ENCODE results near the gene PCDH9.

Gene PCDH9

GRCh38 chr13:67128136-67128535 is 102.0 kb downstream of the PCDH9 start:
- no peak for DNase-seq (ENCODE audit: low read depth in 1 of 2, low spot score in 1 of 2)
- no peak overlapping the region for H3K27ac ChIP-seq (replicated peaks)
- TF ChIP-seq, protein P1, sequence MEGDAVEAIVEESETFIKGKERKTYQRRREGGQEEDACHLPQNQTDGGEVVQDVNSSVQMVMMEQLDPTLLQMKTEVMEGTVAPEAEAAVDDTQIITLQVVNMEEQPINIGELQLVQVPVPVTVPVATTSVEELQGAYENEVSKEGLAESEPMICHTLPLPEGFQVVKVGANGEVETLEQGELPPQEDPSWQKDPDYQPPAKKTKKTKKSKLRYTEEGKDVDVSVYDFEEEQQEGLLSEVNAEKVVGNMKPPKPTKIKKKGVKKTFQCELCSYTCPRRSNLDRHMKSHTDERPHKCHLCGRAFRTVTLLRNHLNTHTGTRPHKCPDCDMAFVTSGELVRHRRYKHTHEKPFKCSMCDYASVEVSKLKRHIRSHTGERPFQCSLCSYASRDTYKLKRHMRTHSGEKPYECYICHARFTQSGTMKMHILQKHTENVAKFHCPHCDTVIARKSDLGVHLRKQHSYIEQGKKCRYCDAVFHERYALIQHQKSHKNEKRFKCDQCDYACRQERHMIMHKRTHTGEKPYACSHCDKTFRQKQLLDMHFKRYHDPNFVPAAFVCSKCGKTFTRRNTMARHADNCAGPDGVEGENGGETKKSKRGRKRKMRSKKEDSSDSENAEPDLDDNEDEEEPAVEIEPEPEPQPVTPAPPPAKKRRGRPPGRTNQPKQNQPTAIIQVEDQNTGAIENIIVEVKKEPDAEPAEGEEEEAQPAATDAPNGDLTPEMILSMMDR (IDR thresholded peaks at IDR 0.05; ENCODE audit: insufficient read depth, low read length) = no peak
- TF ChIP-seq GABPA (IDR thresholded peaks at IDR 0.05; ENCODE audit: low read depth) = no peak
- no peak overlapping the region for H3K4me3 ChIP-seq (replicated peaks; ENCODE audit: insufficient read depth, low read length)
- no peaks in the 10 kb centered on the region for H3K27me3 ChIP-seq (ENCODE audit: insufficient read depth, poor library complexity, severe bottlenecking)

DNA sequence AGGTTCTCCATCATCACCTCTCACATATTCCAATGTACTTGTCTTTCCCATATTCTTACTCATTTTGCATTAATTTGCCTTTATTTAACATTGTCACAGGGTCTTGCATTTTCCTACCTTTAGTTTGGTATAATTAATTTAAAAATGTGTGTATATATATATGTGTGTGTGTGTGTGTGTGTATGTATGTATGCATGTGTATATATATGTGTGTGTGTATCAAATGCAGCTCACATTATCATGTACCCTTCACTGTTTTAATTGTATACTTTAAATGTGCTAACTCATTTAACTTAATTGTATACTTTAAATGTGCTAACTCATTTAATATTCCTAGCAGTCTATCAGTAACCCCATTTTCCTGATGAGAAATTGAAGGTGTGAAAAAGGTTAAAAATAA is 104.5 kb downstream of the PCDH9 start:
- Histone ChIP-seq H3K4me3 (replicated peaks; ENCODE audit: insufficient read depth, low read length) (no peak overlapping the region), H3K27ac (replicated peaks) (no peak overlapping the region), H3K27me3 (ENCODE audit: insufficient read depth, poor library complexity, severe bottlenecking) (no peaks in the 10 kb centered on the region)
- TF ChIP-seq POLR2AphosphoS5 (IDR thresholded peaks at IDR 0.05; ENCODE audit: low read depth) (no peak), GABPA (IDR thresholded peaks at IDR 0.05; ENCODE audit: low read depth) (no peak), SPI1 (IDR thresholded peaks at IDR 0.05; ENCODE audit: borderline replicate concordance, low read depth) (no peak)
- TF ChIP-seq, protein P1 (IDR thresholded peaks at IDR 0.05; ENCODE audit: insufficient read depth, low read length) = no peak
- TF ChIP-seq, protein P2, sequence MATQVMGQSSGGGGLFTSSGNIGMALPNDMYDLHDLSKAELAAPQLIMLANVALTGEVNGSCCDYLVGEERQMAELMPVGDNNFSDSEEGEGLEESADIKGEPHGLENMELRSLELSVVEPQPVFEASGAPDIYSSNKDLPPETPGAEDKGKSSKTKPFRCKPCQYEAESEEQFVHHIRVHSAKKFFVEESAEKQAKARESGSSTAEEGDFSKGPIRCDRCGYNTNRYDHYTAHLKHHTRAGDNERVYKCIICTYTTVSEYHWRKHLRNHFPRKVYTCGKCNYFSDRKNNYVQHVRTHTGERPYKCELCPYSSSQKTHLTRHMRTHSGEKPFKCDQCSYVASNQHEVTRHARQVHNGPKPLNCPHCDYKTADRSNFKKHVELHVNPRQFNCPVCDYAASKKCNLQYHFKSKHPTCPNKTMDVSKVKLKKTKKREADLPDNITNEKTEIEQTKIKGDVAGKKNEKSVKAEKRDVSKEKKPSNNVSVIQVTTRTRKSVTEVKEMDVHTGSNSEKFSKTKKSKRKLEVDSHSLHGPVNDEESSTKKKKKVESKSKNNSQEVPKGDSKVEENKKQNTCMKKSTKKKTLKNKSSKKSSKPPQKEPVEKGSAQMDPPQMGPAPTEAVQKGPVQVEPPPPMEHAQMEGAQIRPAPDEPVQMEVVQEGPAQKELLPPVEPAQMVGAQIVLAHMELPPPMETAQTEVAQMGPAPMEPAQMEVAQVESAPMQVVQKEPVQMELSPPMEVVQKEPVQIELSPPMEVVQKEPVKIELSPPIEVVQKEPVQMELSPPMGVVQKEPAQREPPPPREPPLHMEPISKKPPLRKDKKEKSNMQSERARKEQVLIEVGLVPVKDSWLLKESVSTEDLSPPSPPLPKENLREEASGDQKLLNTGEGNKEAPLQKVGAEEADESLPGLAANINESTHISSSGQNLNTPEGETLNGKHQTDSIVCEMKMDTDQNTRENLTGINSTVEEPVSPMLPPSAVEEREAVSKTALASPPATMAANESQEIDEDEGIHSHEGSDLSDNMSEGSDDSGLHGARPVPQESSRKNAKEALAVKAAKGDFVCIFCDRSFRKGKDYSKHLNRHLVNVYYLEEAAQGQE (IDR thresholded peaks at IDR 0.05; ENCODE audit: insufficient replicate concordance, low read depth) = no peak
- DNase-seq (ENCODE audit: low read depth in 1 of 2, low spot score in 1 of 2) = no peak

DNA sequence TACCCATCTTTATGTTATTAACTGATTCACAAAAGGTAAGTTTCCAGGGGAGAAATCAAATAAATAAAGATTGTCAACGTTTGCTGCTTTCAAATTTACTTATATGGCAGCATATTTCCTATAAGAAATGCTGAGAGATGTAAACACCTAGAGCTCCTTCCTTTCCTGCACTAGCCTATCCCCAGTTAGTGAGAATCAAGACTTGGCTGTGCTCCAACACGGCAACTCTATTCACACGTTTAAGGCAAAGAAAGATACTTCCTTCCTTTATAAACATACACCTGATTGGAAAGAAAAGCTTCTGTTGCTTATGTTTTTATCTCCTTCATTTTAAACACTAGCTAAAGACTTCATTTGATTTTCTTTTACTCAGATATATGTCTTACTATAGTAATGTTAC is 107.0 kb downstream of the PCDH9 start:
- Histone ChIP-seq H3K27ac (replicated peaks) (no peak overlapping the region), H3K27me3 (ENCODE audit: insufficient read depth, poor library complexity, severe bottlenecking) (no peaks in the 10 kb centered on the region), H3K4me3 (replicated peaks; ENCODE audit: insufficient read depth, low read length) (no peak overlapping the region)
- DNase-seq (ENCODE audit: low read depth in 1 of 2, low spot score in 1 of 2) = no peak
- TF ChIP-seq POLR2AphosphoS5 (IDR thresholded peaks at IDR 0.05; ENCODE audit: low read depth) (no peak), SPI1 (IDR thresholded peaks at IDR 0.05; ENCODE audit: borderline replicate concordance, low read depth) (no peak), GABPA (IDR thresholded peaks at IDR 0.05; ENCODE audit: low read depth) (no peak)
- TF ChIP-seq, protein P1 (IDR thresholded peaks at IDR 0.05; ENCODE audit: insufficient read depth, low read length) = no peak
- TF ChIP-seq, protein P2 (IDR thresholded peaks at IDR 0.05; ENCODE audit: insufficient replicate concordance, low read depth) = no peak

- no peak overlapping the region for H3K27ac ChIP-seq (replicated peaks)
- no peak for DNase-seq (ENCODE audit: low read depth in 1 of 2, low spot score in 1 of 2)
- TF ChIP-seq, protein P1 (IDR thresholded peaks at IDR 0.05; ENCODE audit: insufficient read depth, low read length) = no peak
- TF ChIP-seq SPI1 (IDR thresholded peaks at IDR 0.05; ENCODE audit: borderline replicate concordance, low read depth) (no peak), POLR2AphosphoS5 (IDR thresholded peaks at IDR 0.05; ENCODE audit: low read depth) (no peak), GABPA (IDR thresholded peaks at IDR 0.05; ENCODE audit: low read depth) (no peak)
- TF ChIP-seq, protein P2 (IDR thresholded peaks at IDR 0.05; ENCODE audit: insufficient replicate concordance, low read depth) = no peak
- H3K27me3 ChIP-seq (ENCODE audit: insufficient read depth, poor library complexity, severe bottlenecking) = no peaks in the 10 kb centered on the region
- no peak overlapping the region for H3K4me3 ChIP-seq (replicated peaks; ENCODE audit: insufficient read depth, low read length)
These were observed 107.9 kb downstream of the PCDH9 start for GRCh38 chr13:67122251-67122650.
